Measurements from ENCODE around the gene SLU7. TPM values are rescaled to one million over a fixed set of nuclear protein-coding genes. Genes with fewer than 3 reads are reported as not detected.

The SLU7 gene
- 10 to 100 TPM; 50.7 to 62.0 TPM for total RNA-seq

- peaks cover 49 to 72% of the 10 kb centered on the region in 2 donors for H3K4me1 Mint-ChIP-seq (ENCODE audit: low read depth in 2 of 2)
- peaks cover 6% of the 10 kb centered on the region for H3K36me3 Mint-ChIP-seq
- DNase-seq (ENCODE audit: low spot score) (peak; percentile 96), ATAC-seq (peak; percentile 83 to 90)
- no peaks in the 10 kb centered on the region for H3K9me3 Mint-ChIP-seq
- H3K4me3 Mint-ChIP-seq = peak within 1 kb of the TSS; percentile 97
- H3K27ac Mint-ChIP-seq = peak within 1 kb of the TSS; percentile 93 to 100
- H3K27me3 Mint-ChIP-seq = no peaks in the 10 kb centered on the region
Measured at GRCh38 chr5:160418561-160419457, at the start of gene SLU7. SLU7 (minus strand) TSS chr5:160419081; CDS start chr5:160415294, 3,787 bp downstream.

GRCh38 chr5:160468363-160468975 lies 49.6 kb upstream of the SLU7 start:
- H3K27me3 Mint-ChIP-seq = no peaks in the 10 kb centered on the region
- peaks cover 66 to 74% of the 10 kb centered on the region in 2 donors for H3K4me1 Mint-ChIP-seq (ENCODE audit: low read depth in 2 of 2)
- peaks cover 35% of the 10 kb centered on the region for H3K36me3 Mint-ChIP-seq
- peak overlapping the region; percentile 92 for H3K4me3 Mint-ChIP-seq
- no peak for ATAC-seq
- H3K27ac Mint-ChIP-seq = peak overlapping the region; percentile 91 to 94
- no peaks in the 10 kb centered on the region for H3K9me3 Mint-ChIP-seq
- DNase-seq (ENCODE audit: low spot score) = no peak

- ATAC-seq = peak; percentile 96 to 97
- Mint-ChIP-seq H3K27ac (peak overlapping the region; percentile 91 to 94), H3K27me3 (no peaks in the 10 kb centered on the region), H3K36me3 (peaks cover 31% of the 10 kb centered on the region), H3K4me1 (ENCODE audit: low read depth in 2 of 2) (peaks cover 60 to 71% of the 10 kb centered on the region in 2 donors), H3K4me3 (peak overlapping the region; percentile 92), H3K9me3 (no peaks in the 10 kb centered on the region)
- peak; percentile 95 for DNase-seq (ENCODE audit: low spot score)
Measured at GRCh38 chr5:160467555-160468362, 48.9 kb upstream of the SLU7 start.

GRCh38 chr5:160466889-160467554 lies 48.1 kb upstream of the SLU7 start:
- no peaks in the 10 kb centered on the region for H3K9me3 Mint-ChIP-seq
- H3K36me3 Mint-ChIP-seq = peaks cover 28% of the 10 kb centered on the region
- peak in 1 of 2 donors; percentile 3 for ATAC-seq
- peaks cover 62 to 74% of the 10 kb centered on the region in 2 donors for H3K4me1 Mint-ChIP-seq (ENCODE audit: low read depth in 2 of 2)
- H3K27ac Mint-ChIP-seq = peak overlapping the region; percentile 91 to 94
- no peaks in the 10 kb centered on the region for H3K27me3 Mint-ChIP-seq
- H3K4me3 Mint-ChIP-seq = peak overlapping the region; percentile 92
- DNase-seq (ENCODE audit: low spot score) = no peak

- Mint-ChIP-seq H3K9me3 (no peaks in the 10 kb centered on the region), H3K27me3 (no peaks in the 10 kb centered on the region), H3K4me1 (ENCODE audit: low read depth in 2 of 2) (peaks cover 53 to 66% of the 10 kb centered on the region in 2 donors), H3K36me3 (peaks cover 20% of the 10 kb centered on the region), H3K4me3 (peak overlapping the region; percentile 92), H3K27ac (peak overlapping the region; percentile 91 to 94)
- ATAC-seq (no peak), DNase-seq (ENCODE audit: low spot score) (no peak)
Measured at GRCh38 chr5:160466116-160466515, 47.2 kb upstream of the SLU7 start.

- Mint-ChIP-seq H3K36me3 (peaks cover 7% of the 10 kb centered on the region), H3K27ac (peak overlapping the region; percentile 31 to 94), H3K4me1 (ENCODE audit: low read depth in 2 of 2) (peaks cover 41 to 59% of the 10 kb centered on the region in 2 donors), H3K4me3 (peak overlapping the region; percentile 46), H3K27me3 (no peaks in the 10 kb centered on the region), H3K9me3 (no peaks in the 10 kb centered on the region)
- no peak for ATAC-seq
- no peak for DNase-seq (ENCODE audit: low spot score)
Measured at GRCh38 chr5:160464466-160464797, 45.6 kb upstream of the SLU7 start.

- peaks cover 2% of the 10 kb centered on the region for H3K36me3 Mint-ChIP-seq
- H3K9me3 Mint-ChIP-seq = no peaks in the 10 kb centered on the region
- H3K4me3 Mint-ChIP-seq = peak overlapping the region; percentile 46
- peak overlapping the region; percentile 31 to 94 for H3K27ac Mint-ChIP-seq
- no peak for DNase-seq (ENCODE audit: low spot score)
- no peak for ATAC-seq
- H3K4me1 Mint-ChIP-seq (ENCODE audit: low read depth in 2 of 2) = peaks cover 43 to 59% of the 10 kb centered on the region in 2 donors
- H3K27me3 Mint-ChIP-seq = no peaks in the 10 kb centered on the region
Measured at GRCh38 chr5:160463740-160464465, 45.0 kb upstream of the SLU7 start.

GRCh38 chr5:160463227-160463626 lies 44.3 kb upstream of the SLU7 start:
- ATAC-seq (no peak), DNase-seq (ENCODE audit: low spot score) (no peak)
- no peaks in the 10 kb centered on the region for H3K36me3 Mint-ChIP-seq
- H3K9me3 Mint-ChIP-seq = no peaks in the 10 kb centered on the region
- H3K27me3 Mint-ChIP-seq = no peaks in the 10 kb centered on the region
- peaks cover 45 to 61% of the 10 kb centered on the region in 2 donors for H3K4me1 Mint-ChIP-seq (ENCODE audit: low read depth in 2 of 2)
- H3K27ac Mint-ChIP-seq = peak overlapping the region; percentile 31 to 94
- H3K4me3 Mint-ChIP-seq = no peak overlapping the region

- Mint-ChIP-seq H3K4me3 (peak overlapping the region; percentile 27), H3K36me3 (no peaks in the 10 kb centered on the region), H3K27me3 (no peaks in the 10 kb centered on the region), H3K27ac (peak overlapping the region; percentile 42 to 43), H3K9me3 (no peaks in the 10 kb centered on the region), H3K4me1 (ENCODE audit: low read depth in 2 of 2) (peaks cover 40 to 55% of the 10 kb centered on the region in 2 donors)
- DNase-seq (ENCODE audit: low spot score) = no peak
- ATAC-seq = peak in 1 of 2 donors; percentile 34
Measured at GRCh38 chr5:160462167-160462566, 43.3 kb upstream of the SLU7 start.

GRCh38 chr5:160461378-160461777 lies 42.5 kb upstream of the SLU7 start:
- peaks cover 34 to 47% of the 10 kb centered on the region in 2 donors for H3K4me1 Mint-ChIP-seq (ENCODE audit: low read depth in 2 of 2)
- no peaks in the 10 kb centered on the region for H3K9me3 Mint-ChIP-seq
- no peaks in the 10 kb centered on the region for H3K36me3 Mint-ChIP-seq
- H3K27me3 Mint-ChIP-seq = no peaks in the 10 kb centered on the region
- ATAC-seq = no peak
- peak overlapping the region in 1 of 2 donors; percentile 41 for H3K27ac Mint-ChIP-seq
- H3K4me3 Mint-ChIP-seq = no peak overlapping the region
- DNase-seq (ENCODE audit: low spot score) = no peak

- Mint-ChIP-seq H3K27me3 (peaks cover under 1 to 2% of the 10 kb centered on the region in 2 donors), H3K27ac (peak overlapping the region in 1 of 2 donors; percentile 41), H3K9me3 (no peaks in the 10 kb centered on the region), H3K4me3 (no peak overlapping the region), H3K36me3 (no peaks in the 10 kb centered on the region), H3K4me1 (ENCODE audit: low read depth in 2 of 2) (peaks cover 32 to 42% of the 10 kb centered on the region in 2 donors)
- no peak for ATAC-seq
- DNase-seq (ENCODE audit: low spot score) = no peak
Measured at GRCh38 chr5:160460377-160461049, 41.6 kb upstream of the SLU7 start.
